K562 (cell line): Measurements from ENCODE around the gene C6orf47. TPM values are rescaled to one million over a fixed set of nuclear protein-coding genes. Genes with fewer than 3 reads are reported as not detected.

ENCODE experiments used
- ARID3A ChIP-seq: IDR thresholded peaks from 2 replicates; pipeline ENCODE4 v1.6.1; 2012; ENCODE audit warnings: low read depth, low read length, improper control_type of control experiment, borderline replicate concordance
- CBFA2T3 ChIP-seq: fragments of 450-650 bp; IDR thresholded peaks from 2 replicates; pipeline ENCODE4 v1.6.1; 2017
- DDX20 ChIP-seq: fragments of 450-650 bp; IDR thresholded peaks from 2 replicates; pipeline ENCODE4 v1.6.1; 2016; ENCODE audit warnings: missing genetic modification characterization, low read depth, mild to moderate bottlenecking, missing compliant biosample characterization, moderate library complexity
- DMBX1 ChIP-seq: fragments of 250-450 bp; sonication (Bioruptor Pico); IDR thresholded peaks from 2 replicates; pipeline ENCODE4 v1.8.0; 2022; ENCODE audit warnings: inconsistent platforms, mild to moderate bottlenecking, moderate library complexity, borderline replicate concordance
- ETS2 ChIP-seq: IDR thresholded peaks from 2 replicates; pipeline ENCODE4 v1.6.1; 2016; ENCODE audit warnings: borderline replicate concordance, missing genetic modification characterization, mild to moderate bottlenecking, moderate library complexity, missing compliant biosample characterization; ENCODE audit not compliant: poor library complexity, severe bottlenecking
- JUNB ChIP-seq: fragments of 450-650 bp; formaldehyde crosslinking; conservative IDR thresholded peaks from 2 replicates; pipeline ENCODE4 v1.4.0; 2020; ENCODE audit warnings: mild to moderate bottlenecking
- KLF6 ChIP-seq: fragments of 250-450 bp; sonication (Bioruptor Pico); IDR thresholded peaks from 2 replicates; pipeline ENCODE4 v1.4.0; 2020; ENCODE audit warnings: mild to moderate bottlenecking, moderate library complexity, borderline replicate concordance
- MLX ChIP-seq, 2 experiments: fragments of 450-650 bp in 1 of 2; sonication (generic) in 1 of 2; formaldehyde crosslinking; conservative IDR thresholded peaks; 2 replicates each; pipeline versions ENCODE4 v1.4.0 to v1.8.1; 2020 to 2022; ENCODE audit warnings: mild to moderate bottlenecking in 1 of 2, missing genetic modification reagents in 1 of 2
- PML ChIP-seq: IDR thresholded peaks from 2 replicates; pipeline ENCODE4 v1.6.1; 2012; ENCODE audit warnings: low read length, inconsistent platforms
- PRPF4 ChIP-seq: fragments of 200-400 bp; formaldehyde crosslinking; IDR thresholded peaks from one replicate; pipeline ENCODE4 v1.6.1; 2017; ENCODE audit warnings: low read length, low read depth, mild to moderate bottlenecking; ENCODE audit not compliant: insufficient read depth, poor library complexity, severe bottlenecking
- RBM25 ChIP-seq: fragments of 200-400 bp; formaldehyde crosslinking; IDR thresholded peaks from 2 replicates; pipeline ENCODE4 v1.6.1; 2018; ENCODE audit warnings: low read length, low read depth, moderate library complexity; ENCODE audit not compliant: severe bottlenecking
- RREB1 ChIP-seq: fragments of 250-450 bp; sonication (Bioruptor Pico); IDR thresholded peaks from 2 replicates; pipeline ENCODE4 v1.4.0; 2020
- SRSF9 ChIP-seq: fragments of 200-400 bp; formaldehyde crosslinking; IDR thresholded peaks from 2 replicates; pipeline ENCODE4 v1.6.1; 2017; ENCODE audit warnings: low read depth, low read length, borderline replicate concordance
- TAF1 ChIP-seq: IDR thresholded peaks from 2 replicates; pipeline ENCODE4 v1.6.1; 2011; ENCODE audit warnings: mild to moderate bottlenecking, low read length, moderate library complexity; ENCODE audit not compliant: insufficient read depth, control insufficient read depth, severe bottlenecking; ENCODE audit errors: extremely low read depth
- TCF7 ChIP-seq: sonication (generic); IDR thresholded peaks from 2 replicates; pipeline ENCODE4 v1.6.1; 2016; ENCODE audit warnings: antibody characterized with exemption, borderline replicate concordance
- ZC3H4 ChIP-seq: sonication (generic); formaldehyde crosslinking; IDR thresholded peaks from 2 replicates; pipeline ENCODE4 v1.9.0; 2021; ENCODE audit warnings: missing genetic modification reagents, borderline replicate concordance
- ZNF696 ChIP-seq: fragments of 250-450 bp; sonication (Bioruptor Pico); conservative IDR thresholded peaks from 2 replicates; pipeline ENCODE4 v1.4.0; 2020; ENCODE audit warnings: mild to moderate bottlenecking, moderate library complexity
- ZNF707 ChIP-seq: fragments of 250-450 bp; sonication (Bioruptor Pico); conservative IDR thresholded peaks from 2 replicates; pipeline ENCODE4 v1.8.0; 2022; ENCODE audit warnings: inconsistent platforms, mild to moderate bottlenecking, moderate library complexity
- polyA plus RNA-seq, 8 experiments: library from polyadenylated mRNA; depleted of rRNA in 4 of 8; stranded (reverse) in 5 of 8; unstranded in 3 of 8; fragments of >200 nt; fragmentation: Nextera tagmentation in 2 of 8; fragmentation: Illumina TruSeq in 1 of 8; extraction: Ambion mirVana in 2 of 8; extraction: Trizol in 1 of 8; gene quantifications; 2 replicates each; pipeline versions ENCODE4 v1.2.1 to v1.2.3, GENCODE V29; 2011 to 2014; ENCODE audit warnings: inconsistent platforms in 1 of 8, missing spikeins in 1 of 8
- total RNA-seq, 7 experiments: library from RNA; depleted of rRNA in 6 of 7; stranded (reverse); fragments of >200 nt in 6 of 7; fragmentation: Illumina TruSeq in 2 of 7; extraction: Trizol in 2 of 7; gene quantifications; 2 replicates each; pipeline versions ENCODE4 v1.2.1 to v1.2.3, GENCODE V29; 2011 to 2021; ENCODE audit warnings: low replicate concordance in 1 of 7

C6orf47 gene
- total and polyA plus RNA-seq, 9 of the 15 experiments (the other 6 are each of a cell fraction or from before 2014, with no cell fraction given), result 0.14 to 43.8 (median 27.0) TPM

DNA sequence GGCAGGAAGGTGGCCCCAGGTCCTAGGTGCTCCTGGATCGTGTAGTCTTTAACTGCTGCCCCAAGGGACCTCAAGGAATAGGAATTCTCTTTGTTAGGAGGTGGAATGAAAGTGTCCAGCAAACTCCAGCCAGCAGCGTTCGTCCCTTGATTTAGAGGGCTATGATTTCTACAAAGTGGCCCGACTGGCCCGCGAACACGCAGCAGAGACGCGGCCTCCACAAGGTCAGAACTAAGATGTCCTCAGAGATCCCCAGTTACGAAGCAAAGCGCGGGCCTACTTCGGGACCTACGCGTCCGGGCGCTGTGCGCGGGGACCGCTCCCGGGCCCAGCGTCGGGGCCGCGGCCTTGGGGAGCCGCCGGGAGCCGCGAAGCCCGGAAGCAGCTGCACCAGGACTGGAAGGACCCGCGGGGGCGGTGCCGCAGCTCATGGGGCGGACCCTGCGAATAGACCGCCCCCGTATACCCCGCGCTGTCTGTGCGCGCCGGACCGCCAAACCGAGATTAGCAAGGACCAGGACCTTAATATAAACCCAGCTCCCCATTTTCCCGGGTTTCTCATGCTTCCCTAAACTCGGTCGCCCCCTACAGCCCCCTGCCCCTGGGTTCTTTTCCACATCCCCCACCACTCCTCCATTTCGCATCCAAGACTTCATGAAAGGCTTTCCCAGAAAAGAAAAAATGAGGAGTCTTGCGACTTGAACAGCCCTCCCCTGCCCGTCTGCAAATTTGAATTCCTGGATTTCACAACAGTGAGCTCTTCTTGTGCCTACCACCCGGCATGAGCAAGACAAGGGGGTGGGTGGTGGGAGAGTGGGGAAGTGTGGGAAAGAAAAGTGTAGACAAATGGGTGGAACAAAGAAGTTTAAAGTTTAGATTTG, at the start of gene C6orf47 (continued):
- TF ChIP-seq DMBX1 (CRISPR knock-in tag), result no peak
- no peak for TF ChIP-seq ETS2 (tag)
- TF ChIP-seq KLF6 (CRISPR knock-in tag), result no peak; the same call in 1 of the 2 replicates
- 0 out of 2 replicates have a peak, but pooled peaks have one; percentile 29 for TF ChIP-seq RREB1
- TF ChIP-seq PML, result peak; percentile 90
- TF ChIP-seq CBFA2T3, result no peak
- no peak for TF ChIP-seq PRPF4
- no peak for TF ChIP-seq ZC3H4 (CRISPR knock-in tag)
- peak; percentile 91 for TF ChIP-seq TAF1
- TF ChIP-seq JUNB (CRISPR knock-in tag), result no peak
- 0 out of 2 replicates have a peak, but pooled peaks have one; percentile 66 for TF ChIP-seq ZNF696 (CRISPR knock-in tag)
- TF ChIP-seq RBM25, result no peak
- no peak for TF ChIP-seq SRSF9
- peak in 1 of 2 experiments; percentile 59; a peak in 2 of 4 replicates for TF ChIP-seq MLX (CRISPR knock-in tag; conservative IDR thresholded peaks at IDR 0.05)
- TF ChIP-seq ZNF707, result no peak; the same call in 1 of the 2 replicates
- TF ChIP-seq DDX20 (tag), result 0 out of 2 replicates have a peak, but pooled peaks have one; percentile 19
- TF ChIP-seq ARID3A, result peak; percentile 41; the same call in 1 of the 2 replicates
- no peak for TF ChIP-seq TCF7
